GM18519 (cell line): ENCODE data around the gene CERS3.

Experiments
- ATAC-seq: cut with Tn5 transposase; IDR thresholded peaks from one replicate; pipeline ENCODE4 v1.9.1; 2021; ENCODE audit warnings: mild to moderate bottlenecking, moderate library complexity; ENCODE audit not compliant: unreplicated experiment, low FRiP score

The CERS3 gene

DNA sequence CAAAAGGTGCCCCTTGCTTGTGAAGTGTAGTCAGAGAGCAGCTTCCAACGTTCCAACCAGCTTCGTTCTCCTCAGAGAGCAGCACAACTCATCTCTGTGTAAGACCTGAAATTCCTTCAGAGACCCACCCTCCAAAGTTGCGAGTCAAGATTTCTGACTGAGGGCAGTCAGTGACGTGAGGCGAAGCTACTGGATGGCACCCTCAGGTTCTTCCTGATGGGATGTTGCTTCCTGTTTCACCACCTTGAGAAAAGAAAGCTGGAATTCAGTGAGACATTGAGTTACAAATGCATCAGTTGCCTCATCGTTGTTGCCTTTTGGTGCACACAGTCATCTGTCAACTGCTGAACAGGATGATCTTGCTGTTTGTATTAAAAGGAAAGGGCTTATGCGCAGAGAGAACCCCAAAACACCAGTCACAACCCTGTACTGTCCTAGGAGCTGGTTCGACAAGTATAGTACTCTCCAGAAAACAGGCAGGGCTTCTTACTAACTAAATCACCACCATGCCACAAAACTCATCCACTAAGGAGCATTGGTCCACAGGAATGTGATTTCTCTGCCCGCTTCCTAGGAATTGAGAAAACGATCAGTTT lies at the start of gene CERS3:
CERS3 (minus strand) TSS at position 118 of the 596 bp plus-strand sequence. CDS start 27,101 bp downstream, outside the sequence.
- ATAC-seq: no peak

DNA sequence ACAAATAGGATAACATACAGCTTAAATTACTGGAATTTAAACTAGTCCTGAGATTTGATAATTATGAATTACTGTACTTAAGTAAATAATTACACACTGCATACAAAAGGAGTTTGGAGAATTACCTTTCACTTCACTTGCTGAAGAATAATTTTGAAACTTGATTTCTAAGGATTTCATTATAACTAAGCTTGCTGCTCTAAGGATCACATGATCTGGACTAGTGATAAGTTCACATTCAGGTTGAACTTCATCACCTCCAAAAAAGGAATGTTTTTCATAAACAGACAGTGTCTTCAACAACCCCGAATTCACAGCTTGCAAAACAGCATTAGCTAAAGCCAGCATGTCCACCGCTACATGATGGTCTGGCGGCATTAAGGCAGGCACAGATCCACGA lies 44.8 kb upstream of the CERS3 start:
- ATAC-seq: no peak

DNA sequence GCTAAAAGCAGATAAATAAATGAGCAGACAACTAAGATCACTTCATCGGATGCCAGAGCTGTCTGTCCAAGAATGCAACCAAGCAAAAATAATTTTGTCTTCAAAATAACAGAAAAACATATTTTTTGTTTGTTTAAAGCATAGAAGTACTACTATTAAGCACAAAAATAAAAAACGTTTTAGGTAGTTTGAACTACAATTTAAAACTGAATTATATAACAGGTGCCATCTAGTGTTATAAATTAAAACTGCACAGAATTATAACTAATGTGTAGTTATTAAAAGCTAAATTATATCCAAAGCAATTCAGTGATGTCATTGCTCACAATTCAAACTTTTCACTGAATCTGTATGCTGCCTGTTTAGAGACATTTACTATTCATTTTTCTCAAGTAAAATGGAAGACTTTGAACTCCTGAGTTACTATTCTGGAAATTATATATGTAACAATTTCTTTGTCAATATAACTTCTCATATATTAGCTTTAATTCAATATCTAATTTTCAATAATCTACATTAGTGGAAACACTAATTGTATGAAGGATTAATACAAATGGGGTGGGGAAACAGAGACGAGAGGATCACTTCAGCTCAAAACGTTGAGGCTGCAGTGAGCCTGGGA lies 43.7 kb upstream of the CERS3 start:
- no peak for ATAC-seq

DNA sequence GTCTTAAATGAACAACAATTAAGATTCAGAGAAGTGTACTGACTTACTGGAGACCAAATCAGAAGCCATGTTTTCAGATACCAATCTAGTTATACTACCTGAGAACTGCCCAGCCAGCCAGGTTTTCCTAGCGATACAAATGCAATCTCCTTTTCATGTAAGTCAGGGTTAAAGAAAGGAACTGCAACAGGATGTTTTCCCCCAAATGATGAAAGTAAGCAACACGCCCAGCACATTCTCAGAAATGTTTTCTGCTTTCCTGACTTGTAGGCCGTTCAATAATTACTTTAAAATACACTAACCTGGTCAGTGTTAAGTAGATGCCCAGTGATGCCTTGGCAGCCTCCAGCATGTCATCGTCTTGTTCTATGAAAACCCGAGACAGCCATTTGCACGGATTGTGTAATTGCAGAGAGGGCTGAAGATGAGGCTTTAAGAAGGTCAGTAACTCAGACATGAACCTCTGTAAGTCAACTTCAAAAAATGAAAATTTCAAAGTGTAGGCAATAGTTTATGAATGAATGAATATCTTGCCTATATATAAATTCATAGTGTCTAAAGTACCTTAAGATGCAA lies 42.9 kb upstream of the CERS3 start:
- no peak for ATAC-seq

DNA sequence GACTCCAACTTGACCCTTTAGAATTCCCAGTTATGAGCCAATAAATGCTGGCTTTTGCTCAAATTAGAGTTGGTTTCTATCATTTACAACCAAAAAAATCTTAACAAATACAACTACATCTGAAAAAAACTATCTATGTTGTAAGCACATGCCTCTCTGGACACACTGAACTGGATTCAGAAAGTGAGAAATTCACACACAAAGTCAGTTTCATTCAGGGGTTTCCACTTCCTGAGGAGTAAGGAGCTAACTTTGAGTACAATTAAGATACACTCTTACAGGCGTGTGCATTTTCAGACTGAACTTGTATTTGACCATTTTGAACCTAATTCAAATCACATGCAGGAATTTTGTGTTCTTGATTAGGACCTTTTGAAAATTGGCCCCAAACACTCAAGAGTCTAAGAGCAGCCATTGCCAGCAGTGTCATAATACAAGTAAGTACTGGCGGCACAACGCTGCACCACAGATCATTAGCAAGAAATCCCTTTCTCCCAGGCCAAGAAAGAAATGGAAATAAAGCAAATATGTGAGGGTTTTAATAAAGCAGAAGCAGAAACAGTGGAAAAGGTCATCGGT lies 42.1 kb upstream of the CERS3 start:
- ATAC-seq: peak; percentile 88

DNA sequence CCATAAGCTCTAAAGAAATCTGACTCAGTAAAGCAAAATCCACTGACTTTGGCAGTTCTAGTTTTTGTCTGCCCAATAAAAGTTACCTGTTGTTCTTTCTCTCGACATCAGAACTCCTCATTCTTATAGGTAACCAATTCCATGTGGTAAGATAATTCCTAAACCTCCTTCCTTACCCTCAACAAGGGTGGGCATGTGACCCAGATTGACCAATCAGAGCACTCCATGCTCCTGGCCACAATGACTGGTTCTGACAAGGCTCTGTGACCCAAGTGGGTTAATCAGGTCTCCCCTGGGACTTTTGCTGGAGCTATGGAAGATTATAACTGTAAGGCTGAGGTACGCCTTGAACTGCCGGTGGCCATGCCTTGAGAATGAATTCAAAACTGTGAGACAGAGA lies 41.5 kb upstream of the CERS3 start:
- ATAC-seq: peak; percentile 11

DNA sequence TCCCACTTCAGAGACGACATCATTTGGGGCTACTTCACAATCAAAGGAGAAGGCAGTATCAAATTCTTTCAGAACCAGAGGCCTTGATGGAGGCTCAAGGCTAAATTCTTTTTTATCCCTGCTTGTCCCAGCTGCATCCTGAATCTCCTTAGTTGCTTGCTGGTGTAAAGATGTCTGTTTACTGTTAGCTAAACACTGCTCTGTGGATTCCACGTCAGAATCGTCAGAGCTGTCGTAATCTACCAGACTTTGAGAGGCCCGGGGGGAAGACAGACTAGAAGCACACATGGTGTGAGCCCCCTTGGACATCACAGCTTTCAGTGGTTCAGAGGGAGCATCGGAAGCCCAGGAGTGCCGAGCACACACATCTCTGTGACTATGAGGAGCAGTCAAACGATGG lies 40.6 kb upstream of the CERS3 start:
- ATAC-seq: no peak

DNA sequence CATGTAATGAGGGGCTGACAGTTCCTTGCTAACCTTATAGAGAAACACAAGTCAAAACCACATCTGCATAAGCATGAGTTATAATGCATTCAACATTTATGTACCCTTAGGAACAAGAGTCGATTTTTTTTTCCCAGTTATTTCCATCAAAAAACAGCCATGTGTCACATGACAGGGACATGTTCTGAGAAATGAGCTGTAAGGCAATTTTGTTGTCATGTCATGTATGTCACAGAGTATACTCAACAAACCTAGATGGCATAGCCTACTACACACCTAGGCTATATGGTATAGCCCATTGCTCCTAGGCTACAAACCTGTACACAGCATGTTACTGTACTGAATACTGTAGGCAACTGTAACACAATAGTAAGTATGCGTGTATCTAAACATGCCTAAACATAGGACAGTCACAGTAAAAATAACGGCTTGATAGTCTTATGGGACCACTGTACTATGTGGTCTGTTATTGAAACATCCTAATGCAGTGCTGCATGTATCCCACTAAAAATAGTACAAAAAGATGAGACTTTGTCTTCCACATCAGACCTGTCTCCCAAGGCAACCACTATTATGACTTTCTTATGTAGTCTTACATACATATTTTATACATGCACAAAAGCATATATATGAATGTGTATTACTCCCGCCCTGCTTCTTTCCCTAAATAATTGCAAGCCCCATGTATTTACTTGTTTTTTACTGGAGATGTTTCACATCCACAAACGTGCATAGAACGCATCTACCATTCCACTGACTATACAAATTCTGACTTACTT lies 38.3 kb upstream of the CERS3 start:
- no peak for ATAC-seq

DNA sequence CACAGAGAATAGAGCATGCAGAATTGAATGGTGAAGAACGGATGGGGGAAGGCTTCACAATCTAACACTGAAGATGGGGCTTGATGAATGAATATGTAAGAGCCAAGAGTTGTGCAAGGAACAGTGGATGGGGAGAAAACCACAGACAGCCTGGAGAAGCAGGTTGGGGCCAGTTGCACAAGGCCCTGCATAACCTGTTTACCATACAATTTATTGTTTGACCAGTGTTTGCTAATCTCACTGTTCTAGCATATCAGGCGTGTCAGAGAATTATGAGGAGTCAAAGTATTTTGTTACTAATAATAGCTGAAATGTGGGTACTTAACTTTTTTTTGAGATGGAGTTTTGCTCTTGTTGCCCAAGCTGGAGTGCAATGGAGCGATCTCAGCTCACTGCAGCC lies 36.8 kb upstream of the CERS3 start:
- no peak for ATAC-seq

DNA sequence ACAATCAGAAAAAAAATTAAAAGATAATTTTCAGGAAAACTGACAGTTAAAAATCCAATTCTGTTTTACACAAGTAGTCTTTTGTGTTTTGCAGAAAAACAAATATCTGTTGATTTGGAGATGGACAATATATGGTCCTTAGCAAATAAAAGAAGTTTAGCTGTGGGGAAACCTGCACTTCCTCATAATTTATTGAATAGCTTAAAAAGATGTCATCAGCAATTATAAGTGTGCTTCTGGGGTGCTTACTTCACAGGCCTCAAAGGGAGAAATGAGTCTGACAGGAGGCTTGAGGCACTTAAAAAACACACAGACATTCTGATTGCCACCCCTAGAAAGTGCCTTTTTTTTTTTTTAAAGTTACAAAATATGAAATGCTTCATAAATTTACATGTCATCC lies 31.6 kb upstream of the CERS3 start:
- no peak for ATAC-seq

DNA sequence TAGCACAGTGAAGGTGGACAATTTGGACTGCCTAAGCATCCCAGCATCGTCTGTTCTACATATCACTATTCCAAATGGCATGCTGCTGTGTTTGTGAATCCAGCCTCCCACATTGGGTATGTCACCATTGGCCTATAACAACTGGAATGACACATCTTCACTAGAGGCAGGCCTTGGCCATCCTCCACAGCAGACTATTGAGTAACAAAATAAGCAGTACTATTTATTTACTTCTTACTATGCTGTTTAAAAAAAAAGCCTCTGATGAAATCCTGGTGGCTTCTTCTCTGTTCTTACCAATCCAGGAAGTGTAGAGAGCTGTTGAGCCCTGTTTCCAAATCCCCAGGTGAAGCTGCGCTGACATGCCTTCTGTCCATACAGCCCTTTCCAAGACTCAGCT lies 30.6 kb upstream of the CERS3 start:
- no peak for ATAC-seq

DNA sequence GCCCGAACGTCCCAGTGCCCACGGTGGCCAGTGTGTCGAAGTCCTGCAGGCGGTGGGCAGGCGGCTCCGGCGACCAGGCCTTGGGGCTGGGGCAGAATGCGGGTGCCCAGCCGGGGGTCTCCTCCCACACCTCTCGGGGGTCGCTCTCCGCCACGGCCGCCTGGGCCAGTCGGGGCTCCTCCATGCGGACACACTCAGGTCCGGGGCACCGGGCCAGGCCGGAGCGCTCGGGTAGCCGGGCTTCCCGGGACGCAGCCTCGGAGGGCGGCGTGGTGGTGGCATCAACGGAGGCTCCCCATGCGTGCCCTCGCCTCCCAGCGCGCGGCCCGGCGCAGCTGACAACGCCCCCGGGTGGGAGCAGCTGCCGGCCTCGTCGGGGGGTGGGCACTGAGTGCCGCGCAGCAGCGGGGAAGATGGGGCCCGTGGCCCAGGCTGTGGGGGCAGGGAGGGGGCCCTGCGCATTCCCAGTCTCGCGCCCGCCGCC lies 30.1 kb upstream of the CERS3 start:
- ATAC-seq: no peak

DNA sequence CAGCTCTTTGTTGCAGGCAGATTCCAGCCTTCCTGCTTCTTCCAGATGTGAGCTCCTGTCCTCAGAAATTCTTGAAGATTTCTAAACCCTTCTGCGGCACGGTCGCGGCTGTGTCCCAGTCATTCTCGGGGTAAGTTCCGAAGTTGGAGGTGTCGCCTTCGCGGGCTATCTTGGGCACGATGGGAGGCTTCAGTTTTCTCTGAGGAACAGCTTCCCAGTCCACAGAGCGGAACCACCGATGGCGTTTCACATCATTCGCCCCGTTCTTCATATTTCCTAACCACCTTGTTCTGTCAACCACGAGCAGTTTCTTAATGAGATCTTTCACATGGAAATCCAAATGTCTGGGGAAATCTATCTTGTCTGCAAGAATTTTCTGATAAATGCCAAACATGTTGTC lies 24.7 kb upstream of the CERS3 start:
- no peak for ATAC-seq

DNA sequence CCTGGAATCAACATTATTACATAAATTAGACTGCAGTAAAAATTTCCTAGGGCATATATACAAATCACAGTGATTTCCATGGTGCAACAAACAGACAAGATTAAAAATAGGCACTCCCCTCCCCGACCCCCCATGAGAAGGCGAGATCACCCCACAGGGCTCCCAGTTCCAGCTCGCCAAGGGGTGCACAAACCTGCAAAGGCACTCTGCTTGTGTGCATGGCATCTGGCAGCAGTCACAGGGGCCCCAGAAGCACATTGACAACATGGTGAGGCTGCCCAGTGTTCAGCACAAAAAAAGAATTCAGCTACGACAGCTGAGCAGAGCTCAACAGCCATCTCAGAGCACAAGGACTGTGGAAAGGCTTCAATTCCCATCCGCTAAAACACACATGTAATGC lies 19.2 kb upstream of the CERS3 start:
- ATAC-seq: no peak

DNA sequence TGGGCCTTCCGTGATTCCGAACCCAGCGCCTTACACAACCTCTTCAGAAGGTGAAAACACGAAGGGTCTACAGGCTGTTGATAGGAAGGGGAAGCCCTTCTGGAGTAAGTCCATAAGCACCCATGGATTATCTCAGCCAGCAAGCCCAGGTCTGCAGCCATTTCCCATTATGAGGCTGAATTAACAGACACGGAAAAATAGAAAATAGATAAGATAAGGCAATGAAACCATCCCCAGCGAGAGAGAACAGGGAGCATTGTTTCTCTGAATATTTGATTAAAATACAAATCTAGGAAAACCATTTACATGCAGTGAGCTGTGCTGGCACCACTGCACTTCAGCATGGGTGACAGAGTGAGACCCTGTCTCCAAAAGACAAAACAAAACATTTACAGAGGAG lies 16.2 kb upstream of the CERS3 start:
- no peak for ATAC-seq

DNA sequence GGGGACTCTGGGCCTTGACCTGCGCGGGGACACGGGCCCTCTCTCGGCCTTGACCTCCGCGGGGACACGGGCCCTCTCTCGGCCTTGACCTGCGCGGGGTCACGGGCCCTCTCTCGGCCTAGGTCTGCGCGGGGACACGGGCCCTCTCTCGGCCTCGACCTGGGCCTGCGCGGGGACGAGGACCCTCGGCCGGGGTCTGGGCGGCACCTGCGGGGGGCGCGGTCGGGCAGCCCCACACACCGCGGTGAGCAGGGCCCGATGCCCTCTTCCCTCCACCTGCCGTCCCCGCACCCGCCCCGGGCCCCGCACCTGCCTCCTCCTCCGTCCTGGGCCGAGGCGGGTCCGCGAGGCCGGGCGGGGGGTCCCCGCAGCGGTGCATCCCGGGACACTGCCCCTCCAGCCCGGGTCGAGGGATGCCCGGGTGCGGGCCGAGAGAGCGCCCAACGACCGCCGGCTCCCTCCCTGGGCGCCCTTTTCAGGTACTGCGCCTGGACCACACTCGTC lies 15.6 kb upstream of the CERS3 start:
- no peak for ATAC-seq

DNA sequence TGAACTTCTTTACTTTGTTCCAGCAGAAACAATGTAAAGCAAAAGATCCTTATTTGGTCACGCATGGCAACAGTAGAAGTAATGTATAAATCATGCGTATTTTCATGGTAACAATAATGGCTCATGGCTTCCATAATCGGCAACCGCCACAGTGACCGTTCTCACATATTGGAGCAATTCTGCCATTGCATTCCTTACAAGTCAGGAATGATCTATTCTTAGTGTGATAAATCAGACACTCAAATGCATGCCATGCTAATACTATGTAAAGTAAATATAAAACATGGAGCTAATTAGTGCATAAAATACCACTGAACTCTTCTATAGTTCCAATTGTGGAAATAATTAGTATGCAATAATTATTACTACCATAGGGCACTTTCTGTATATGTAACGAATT lies 13.5 kb upstream of the CERS3 start:
- ATAC-seq: no peak

DNA sequence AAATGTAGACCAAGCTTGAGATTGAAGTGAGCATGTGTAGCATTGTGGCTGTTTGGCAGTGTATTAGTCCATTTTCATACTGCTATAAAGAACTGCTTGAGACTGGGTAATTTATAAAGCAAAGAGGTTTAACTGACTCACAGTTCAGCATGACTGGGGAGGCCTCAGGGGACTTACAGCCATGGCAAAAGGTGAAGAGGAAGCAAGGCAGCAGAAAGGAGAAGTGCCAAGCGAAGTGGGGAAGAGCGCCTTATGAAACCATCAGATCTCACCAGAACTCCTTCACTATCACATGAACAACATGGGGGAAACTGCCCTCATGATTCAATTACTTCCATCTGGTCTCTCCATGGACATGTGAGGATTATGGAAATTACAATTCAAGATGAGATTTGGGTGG lies 8.6 kb upstream of the CERS3 start:
- ATAC-seq: no peak

DNA sequence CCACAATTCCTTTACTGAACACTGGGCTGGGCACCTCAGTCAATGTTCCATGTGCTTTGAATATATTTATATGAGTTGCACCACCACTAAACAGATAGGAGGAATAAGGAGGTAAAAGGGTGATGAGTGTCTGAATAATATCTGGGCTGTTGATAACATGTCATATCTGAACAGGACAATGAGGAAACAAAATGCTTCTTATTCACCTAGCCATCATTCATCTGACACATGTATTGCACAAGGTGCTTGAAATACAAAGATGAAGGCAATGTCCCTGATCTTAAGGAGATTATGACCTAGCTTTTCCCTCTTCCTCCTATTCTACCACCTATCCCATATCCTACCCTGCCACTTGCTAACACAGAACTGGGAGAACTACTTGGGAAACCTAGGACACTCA lies 8.0 kb upstream of the CERS3 start:
- no peak for ATAC-seq

DNA sequence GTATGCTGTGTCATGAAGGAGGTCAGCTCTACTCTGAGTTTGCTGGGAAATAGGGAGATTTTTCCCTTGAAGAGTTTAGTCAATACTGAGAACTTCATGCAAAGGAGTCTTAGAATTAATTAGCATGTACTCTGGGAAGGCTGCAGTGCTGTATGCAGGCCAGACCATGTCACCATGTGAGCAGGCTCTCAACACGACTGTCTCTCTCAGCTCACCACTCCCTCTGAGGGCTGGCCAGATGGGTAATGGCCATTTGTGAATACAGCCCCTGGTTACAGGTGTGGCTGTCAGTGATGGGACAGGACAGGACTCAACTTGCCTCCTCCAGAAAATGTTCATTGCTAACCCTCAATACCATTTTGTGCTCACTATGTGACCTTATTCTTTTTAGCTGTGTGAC lies 5.1 kb upstream of the CERS3 start:
- no peak for ATAC-seq

DNA sequence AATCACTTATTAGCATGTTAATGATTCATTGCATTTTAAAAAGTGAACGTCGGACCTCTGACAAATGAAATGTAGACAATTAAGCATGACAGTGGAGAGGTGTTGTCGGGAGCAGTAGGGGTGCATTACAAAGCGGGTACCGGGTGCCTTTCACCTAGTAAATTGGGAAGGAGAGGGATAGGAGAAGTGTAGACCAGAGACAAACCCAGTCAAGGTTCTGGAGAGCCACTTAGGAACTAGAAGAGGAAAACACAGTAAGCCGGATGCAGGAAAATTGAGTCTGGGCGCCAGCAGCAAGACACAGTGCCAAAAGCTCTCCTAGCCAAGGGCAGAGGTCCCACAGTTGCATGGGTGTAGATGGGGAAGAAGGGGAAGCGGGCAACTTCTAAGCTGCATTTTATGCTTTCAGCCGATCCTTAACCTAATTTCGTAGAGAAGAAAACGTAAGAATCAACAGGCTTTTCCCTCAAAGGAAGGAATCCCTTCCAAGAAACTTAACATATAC lies 3.1 kb upstream of the CERS3 start:
- no peak for ATAC-seq
